Kidney epithelial cell (primary cell): ENCODE data around the gene DCC. TPM values are rescaled to one million over a fixed set of nuclear protein-coding genes. Genes with fewer than 3 reads are reported as not detected.
A peak's percentile ranks its signal among the peaks of the same experiment; 100 is the strongest.

Experiments used
- DNase-seq: peaks from one replicate; pipeline ENCODE4 v3.0.0-alpha.2; 2010; ENCODE audit warnings: low read depth
- H3K27me3 ChIP-seq: 2 replicates; pipeline ENCODE4 v1.6.0; 2011; ENCODE audit warnings: low read length; ENCODE audit not compliant: control insufficient read depth, insufficient read depth
- H3K36me3 ChIP-seq: 2 replicates; pipeline ENCODE4 v1.5.1; 2011; ENCODE audit warnings: low read length; ENCODE audit not compliant: control insufficient read depth, insufficient read depth
- H3K4me3 ChIP-seq: 2 replicates; pipeline ENCODE4 v1.5.1; 2011; ENCODE audit warnings: low read depth, mild to moderate bottlenecking, control low read depth, low read length
- total RNA-seq: library from RNA; depleted of rRNA; stranded (reverse); fragments of >200 nt; gene quantifications from 2 replicates; pipeline ENCODE4 v1.2.3, GENCODE V29; 2015
- TF ChIP-seq, protein P1 (sequence below): IDR thresholded peaks from 2 replicates; pipeline ENCODE4 v1.5.1; 2011; ENCODE audit warnings: mild to moderate bottlenecking, moderate library complexity, low read length, control low read depth, inconsistent platforms; ENCODE audit not compliant: insufficient read depth, poor library complexity, severe bottlenecking

Gene DCC, protein sequence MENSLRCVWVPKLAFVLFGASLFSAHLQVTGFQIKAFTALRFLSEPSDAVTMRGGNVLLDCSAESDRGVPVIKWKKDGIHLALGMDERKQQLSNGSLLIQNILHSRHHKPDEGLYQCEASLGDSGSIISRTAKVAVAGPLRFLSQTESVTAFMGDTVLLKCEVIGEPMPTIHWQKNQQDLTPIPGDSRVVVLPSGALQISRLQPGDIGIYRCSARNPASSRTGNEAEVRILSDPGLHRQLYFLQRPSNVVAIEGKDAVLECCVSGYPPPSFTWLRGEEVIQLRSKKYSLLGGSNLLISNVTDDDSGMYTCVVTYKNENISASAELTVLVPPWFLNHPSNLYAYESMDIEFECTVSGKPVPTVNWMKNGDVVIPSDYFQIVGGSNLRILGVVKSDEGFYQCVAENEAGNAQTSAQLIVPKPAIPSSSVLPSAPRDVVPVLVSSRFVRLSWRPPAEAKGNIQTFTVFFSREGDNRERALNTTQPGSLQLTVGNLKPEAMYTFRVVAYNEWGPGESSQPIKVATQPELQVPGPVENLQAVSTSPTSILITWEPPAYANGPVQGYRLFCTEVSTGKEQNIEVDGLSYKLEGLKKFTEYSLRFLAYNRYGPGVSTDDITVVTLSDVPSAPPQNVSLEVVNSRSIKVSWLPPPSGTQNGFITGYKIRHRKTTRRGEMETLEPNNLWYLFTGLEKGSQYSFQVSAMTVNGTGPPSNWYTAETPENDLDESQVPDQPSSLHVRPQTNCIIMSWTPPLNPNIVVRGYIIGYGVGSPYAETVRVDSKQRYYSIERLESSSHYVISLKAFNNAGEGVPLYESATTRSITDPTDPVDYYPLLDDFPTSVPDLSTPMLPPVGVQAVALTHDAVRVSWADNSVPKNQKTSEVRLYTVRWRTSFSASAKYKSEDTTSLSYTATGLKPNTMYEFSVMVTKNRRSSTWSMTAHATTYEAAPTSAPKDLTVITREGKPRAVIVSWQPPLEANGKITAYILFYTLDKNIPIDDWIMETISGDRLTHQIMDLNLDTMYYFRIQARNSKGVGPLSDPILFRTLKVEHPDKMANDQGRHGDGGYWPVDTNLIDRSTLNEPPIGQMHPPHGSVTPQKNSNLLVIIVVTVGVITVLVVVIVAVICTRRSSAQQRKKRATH (N-terminal part only)
- total RNA-seq, result 0.04 and 0.07 TPM in 2 replicates

DNA sequence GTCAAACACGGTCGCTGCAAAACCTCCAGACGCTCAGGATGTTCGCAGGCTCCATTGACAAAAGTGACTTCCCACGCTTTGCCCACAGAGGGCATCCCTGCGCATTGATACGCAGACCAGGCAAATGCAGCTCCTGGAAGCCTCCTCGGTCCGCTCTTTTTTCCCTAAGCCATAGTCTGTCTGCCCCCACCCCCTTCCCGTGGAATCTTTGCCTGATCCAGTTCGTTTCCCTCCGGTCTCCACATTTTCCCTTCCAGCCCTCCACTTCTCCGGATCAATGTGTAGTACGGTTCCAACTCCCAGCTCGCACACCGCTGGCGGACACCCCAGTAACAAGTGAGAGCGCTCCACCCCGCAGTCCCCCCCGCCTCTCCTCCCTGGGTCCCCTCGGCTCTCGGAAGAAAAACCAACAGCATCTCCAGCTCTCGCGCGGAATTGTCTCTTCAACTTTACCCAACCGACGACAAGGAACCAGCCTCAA lies at the start of gene DCC:
TSS of gene DCC (plus strand) at position 307 of the 481 bp plus-strand sequence. CDS start 591 bp downstream, outside the sequence.
- peaks cover 26% of the 10 kb centered on the region for H3K27me3 ChIP-seq
- H3K36me3 ChIP-seq, result no peaks in the 10 kb centered on the region
- TF ChIP-seq, protein P1, sequence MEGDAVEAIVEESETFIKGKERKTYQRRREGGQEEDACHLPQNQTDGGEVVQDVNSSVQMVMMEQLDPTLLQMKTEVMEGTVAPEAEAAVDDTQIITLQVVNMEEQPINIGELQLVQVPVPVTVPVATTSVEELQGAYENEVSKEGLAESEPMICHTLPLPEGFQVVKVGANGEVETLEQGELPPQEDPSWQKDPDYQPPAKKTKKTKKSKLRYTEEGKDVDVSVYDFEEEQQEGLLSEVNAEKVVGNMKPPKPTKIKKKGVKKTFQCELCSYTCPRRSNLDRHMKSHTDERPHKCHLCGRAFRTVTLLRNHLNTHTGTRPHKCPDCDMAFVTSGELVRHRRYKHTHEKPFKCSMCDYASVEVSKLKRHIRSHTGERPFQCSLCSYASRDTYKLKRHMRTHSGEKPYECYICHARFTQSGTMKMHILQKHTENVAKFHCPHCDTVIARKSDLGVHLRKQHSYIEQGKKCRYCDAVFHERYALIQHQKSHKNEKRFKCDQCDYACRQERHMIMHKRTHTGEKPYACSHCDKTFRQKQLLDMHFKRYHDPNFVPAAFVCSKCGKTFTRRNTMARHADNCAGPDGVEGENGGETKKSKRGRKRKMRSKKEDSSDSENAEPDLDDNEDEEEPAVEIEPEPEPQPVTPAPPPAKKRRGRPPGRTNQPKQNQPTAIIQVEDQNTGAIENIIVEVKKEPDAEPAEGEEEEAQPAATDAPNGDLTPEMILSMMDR, result peak; percentile 63
- peak within 1 kb of the TSS; percentile 18 for H3K4me3 ChIP-seq
- no peak for DNase-seq

DNA sequence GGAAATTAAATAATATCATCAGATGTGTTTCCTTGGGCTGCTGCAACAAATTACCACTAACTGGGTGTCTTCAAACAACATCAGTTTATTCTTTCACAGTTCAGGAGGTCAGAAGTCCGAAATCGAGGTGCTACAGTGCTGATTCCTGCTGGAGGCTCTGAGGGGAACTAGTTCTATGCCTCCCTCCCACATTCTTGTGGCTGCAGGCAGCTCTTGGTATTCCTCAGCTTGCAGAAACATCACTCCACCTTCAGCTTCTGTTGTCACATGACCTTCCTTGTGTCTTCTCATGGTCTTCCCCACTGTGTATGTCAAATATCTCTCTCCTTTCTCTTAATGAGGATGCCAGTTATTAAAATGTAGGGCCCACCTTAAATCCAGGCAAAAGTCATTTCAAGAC lies 29.3 kb upstream of the DCC start:
- H3K4me3 ChIP-seq, result no peak overlapping the region
- no peaks in the 10 kb centered on the region for H3K36me3 ChIP-seq
- no peak for DNase-seq
- H3K27me3 ChIP-seq, result no peaks in the 10 kb centered on the region
- TF ChIP-seq, protein P1, result no peak

DNA sequence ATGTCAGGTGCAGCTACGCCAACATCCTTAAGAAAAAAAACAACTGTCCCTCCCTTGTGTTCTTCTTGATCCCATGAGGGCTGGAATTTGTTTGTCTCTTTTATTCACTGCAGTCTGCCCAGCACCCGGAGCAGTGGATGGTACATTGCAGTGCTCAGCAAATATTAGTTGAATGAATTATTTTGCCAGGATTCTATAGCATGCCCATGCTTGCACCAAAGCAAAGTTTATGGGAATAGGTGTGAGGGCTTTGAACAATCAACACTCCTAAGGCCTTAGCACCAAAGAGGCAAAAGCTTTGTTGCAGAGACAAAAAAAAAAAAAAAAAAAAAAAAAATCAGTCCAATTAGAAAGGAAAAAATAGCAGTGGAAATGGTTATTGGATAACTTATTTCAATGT lies 28.7 kb upstream of the DCC start:
- Histone ChIP-seq H3K4me3 (no peak overlapping the region), H3K36me3 (no peaks in the 10 kb centered on the region), H3K27me3 (no peaks in the 10 kb centered on the region)
- TF ChIP-seq, protein P1, result no peak
- DNase-seq, result no peak

DNA sequence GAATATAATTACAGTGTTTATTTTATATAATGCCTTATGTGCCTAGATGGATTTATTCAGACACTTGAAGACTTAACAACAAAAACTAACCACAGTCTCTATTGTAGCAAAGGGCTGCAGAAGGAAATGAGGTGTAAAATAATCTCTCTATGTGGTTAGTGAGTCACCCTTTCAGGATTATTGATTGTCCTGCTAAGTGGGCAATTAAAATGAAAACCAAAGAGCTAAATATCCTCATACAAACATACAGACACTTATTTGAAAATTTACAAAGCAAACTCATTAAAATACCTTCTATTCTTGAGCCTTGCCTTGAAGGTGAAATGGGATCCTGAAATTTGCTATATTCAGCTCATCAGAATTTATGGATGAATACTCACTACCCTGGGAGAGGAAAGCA lies 27.7 kb upstream of the DCC start:
- Histone ChIP-seq H3K36me3 (no peaks in the 10 kb centered on the region), H3K27me3 (no peaks in the 10 kb centered on the region), H3K4me3 (no peak overlapping the region)
- TF ChIP-seq, protein P1, result no peak
- DNase-seq, result peak; percentile 43

DNA sequence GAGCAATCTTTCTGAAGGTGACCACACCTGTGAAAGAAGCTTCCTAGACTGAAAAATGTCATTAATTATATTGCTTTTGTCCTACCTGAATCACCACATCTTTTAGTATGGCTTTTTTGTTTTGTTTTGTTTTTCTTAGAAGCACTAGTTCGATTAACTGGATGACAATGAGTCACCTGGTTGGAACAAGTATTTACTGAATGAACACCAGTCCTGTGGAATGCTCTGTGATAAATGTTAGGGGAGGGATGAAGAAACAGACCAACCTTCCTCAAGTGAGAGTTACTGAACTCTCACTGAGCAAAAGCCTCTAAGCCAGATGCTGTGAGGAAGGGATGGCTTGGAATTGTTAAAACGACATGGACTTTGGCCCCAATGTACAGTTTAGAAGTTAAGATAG lies 26.8 kb upstream of the DCC start:
- TF ChIP-seq, protein P1, result no peak
- peak; percentile 60 for DNase-seq
- H3K36me3 ChIP-seq, result no peaks in the 10 kb centered on the region

More for the DNA sequence above, 26.8 kb upstream of the DCC start:
- H3K4me3 ChIP-seq, result no peak overlapping the region
- H3K27me3 ChIP-seq, result no peaks in the 10 kb centered on the region
